LNCaP clone FGC (cell line): Measurements from ENCODE around the gene KDM2B.

Source experiments
- DNase-seq: peaks from one replicate; pipeline ENCODE4 v3.0.0-alpha.2; 2011; ENCODE audit warnings: low read depth
- H3K4me3 ChIP-seq: 2 replicates; pipeline ENCODE4 v1.5.1; 2011; ENCODE audit warnings: mild to moderate bottlenecking, low read depth, low read length, control low read depth
- CTCF ChIP-seq: IDR thresholded peaks from 2 replicates; pipeline ENCODE4 v1.5.1; 2012; ENCODE audit warnings: mild to moderate bottlenecking; ENCODE audit not compliant: control insufficient read depth, insufficient read depth; ENCODE audit errors: extremely low read depth

KDM2B gene

GRCh38 chr12:121423253-121423652 is 157.6 kb downstream of the KDM2B start:
- DNase-seq, result no peak
- no peak for TF ChIP-seq CTCF
- no peak overlapping the region for H3K4me3 ChIP-seq

DNA sequence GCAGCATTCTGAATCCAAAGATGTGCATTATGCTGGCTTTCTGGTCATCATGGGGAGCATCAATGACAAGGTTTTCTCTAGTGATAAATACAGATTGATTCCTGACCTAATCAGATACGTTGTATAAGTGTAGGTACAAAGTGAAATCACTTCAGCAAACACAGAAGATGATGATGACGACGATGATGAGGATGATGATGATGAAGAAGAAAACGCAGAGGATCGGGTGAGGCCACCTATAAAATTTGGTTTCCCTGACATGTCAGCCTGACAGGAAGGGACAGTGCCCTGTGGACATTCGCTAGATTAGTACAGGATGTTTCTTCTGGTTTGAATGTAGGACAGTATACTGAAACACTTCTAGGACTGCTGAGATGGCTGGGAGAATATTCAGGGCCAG is 160.7 kb downstream of the KDM2B start:
- no peak for DNase-seq
- no peak for TF ChIP-seq CTCF
- no peak overlapping the region for H3K4me3 ChIP-seq

DNA sequence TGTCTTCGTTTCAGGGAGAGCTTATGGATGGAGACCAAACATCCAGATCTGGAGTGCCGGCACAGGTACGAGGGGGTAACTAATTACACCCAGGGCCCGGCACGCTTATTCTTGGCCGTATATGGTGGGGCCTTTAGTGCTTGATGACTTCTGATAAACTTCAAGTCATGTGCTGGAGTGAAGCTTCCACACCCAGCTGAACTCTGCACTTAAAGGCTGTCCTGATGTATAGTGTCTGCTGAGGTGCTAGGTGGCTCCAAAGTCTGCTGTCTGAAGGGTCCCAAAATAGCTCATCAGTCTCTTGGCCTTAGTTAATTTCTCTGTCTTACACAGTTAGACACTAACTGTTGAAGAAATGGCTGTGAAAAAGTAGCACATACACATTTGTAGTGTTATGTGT is 163.0 kb downstream of the KDM2B start:
- no peak for DNase-seq
- TF ChIP-seq CTCF, result no peak
- no peak overlapping the region for H3K4me3 ChIP-seq

- no peak for TF ChIP-seq CTCF
Measured at GRCh38 chr12:121413917-121414316, 166.9 kb downstream of the KDM2B start.

GRCh38 chr12:121405211-121405610 is 175.6 kb downstream of the KDM2B start:
- peak; percentile 75 for DNase-seq
- no peak for TF ChIP-seq CTCF
- H3K4me3 ChIP-seq, result peak overlapping the region; percentile 30

More at GRCh38 chr12:121413917-121414316, 166.9 kb downstream of the KDM2B start:
- peak; percentile 58 for DNase-seq
- H3K4me3 ChIP-seq, result no peak overlapping the region

DNA sequence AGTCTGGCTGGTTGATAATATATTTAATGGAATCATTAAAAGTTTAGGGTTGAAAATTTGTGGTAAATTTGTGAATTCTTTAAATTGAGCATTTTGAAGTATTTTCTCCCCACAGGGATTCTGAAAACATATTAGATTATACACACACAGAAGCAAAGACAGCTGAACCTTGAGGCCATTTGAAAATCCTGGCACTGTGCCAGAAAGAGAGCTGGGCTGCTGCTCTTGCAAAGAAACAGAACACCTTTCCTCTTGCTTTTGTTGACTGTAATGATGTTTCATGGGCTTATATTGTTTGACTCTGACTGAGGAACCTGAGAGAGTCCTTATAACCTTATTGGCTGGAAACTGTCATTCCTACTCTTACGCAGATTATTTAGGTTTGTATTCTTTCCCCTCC is 176.1 kb downstream of the KDM2B start:
- no peak for TF ChIP-seq CTCF
- DNase-seq, result peak; percentile 86
- peak overlapping the region; percentile 30 for H3K4me3 ChIP-seq

GRCh38 chr12:121403721-121404120 is 177.1 kb downstream of the KDM2B start:
- no peak for TF ChIP-seq CTCF
- DNase-seq, result peak; percentile 57
- H3K4me3 ChIP-seq, result no peak overlapping the region
